Putamen (tissue), 1 donor: ENCODE data around the gene LANCL3.
"Not testable (repeated sequence)": the region's sequence is repeated elsewhere in the genome, so short reads cannot be mapped to it uniquely, and the experiment has no call there.

Experiments used
- DNase-seq: peaks from one replicate; pipeline ENCODE4 v3.0.0-alpha.2; 2016; ENCODE audit warnings: low spot score

LANCL3 gene

GRCh38 chrX:37571426-37572107, at the start of gene LANCL3:
LANCL3 (plus strand) TSS chrX:37571661; CDS start chrX:37571871, 210 bp downstream.
- not testable (repeated sequence) for DNase-seq

- not testable (repeated sequence) for DNase-seq
Measured at GRCh38 chrX:37523673-37524072, 47.8 kb upstream of the LANCL3 start.

- no peak for DNase-seq
Measured at GRCh38 chrX:37541991-37542390, 29.5 kb upstream of the LANCL3 start.

GRCh38 chrX:37542791-37543190, 28.7 kb upstream of the LANCL3 start:
- no peak for DNase-seq

- DNase-seq, result no peak
Measured at GRCh38 chrX:37543324-37543723, 28.1 kb upstream of the LANCL3 start.

- not testable (repeated sequence) for DNase-seq
Measured at GRCh38 chrX:37544531-37544930, 26.9 kb upstream of the LANCL3 start.

- no peak for DNase-seq
Measured at GRCh38 chrX:37545066-37545465, 26.4 kb upstream of the LANCL3 start.

- DNase-seq, result not testable (repeated sequence)
Measured at GRCh38 chrX:37549619-37550018, 21.8 kb upstream of the LANCL3 start.

- no peak for DNase-seq
Measured at GRCh38 chrX:37553476-37553875, 18.0 kb upstream of the LANCL3 start.

GRCh38 chrX:37565254-37565653, 6.2 kb upstream of the LANCL3 start:
- not testable (repeated sequence) for DNase-seq

- DNase-seq, result not testable (repeated sequence)
Measured at GRCh38 chrX:37570349-37570748, 1.1 kb upstream of the LANCL3 start.

GRCh38 chrX:37572108-37572587, 687 bp downstream of the LANCL3 start:
- not testable (repeated sequence) for DNase-seq

- DNase-seq, result not testable (repeated sequence)
Measured at GRCh38 chrX:37573121-37573520, 1.7 kb downstream of the LANCL3 start.

GRCh38 chrX:37578045-37578444, 6.6 kb downstream of the LANCL3 start:
- DNase-seq, result no peak

- no peak for DNase-seq
Measured at GRCh38 chrX:37580080-37580479, 8.6 kb downstream of the LANCL3 start.

GRCh38 chrX:37587337-37587736, 15.9 kb downstream of the LANCL3 start:
- not testable (repeated sequence) for DNase-seq

GRCh38 chrX:37590047-37590446, 18.6 kb downstream of the LANCL3 start:
- no peak for DNase-seq

GRCh38 chrX:37594755-37595382, 23.4 kb downstream of the LANCL3 start:
- DNase-seq, result no peak

GRCh38 chrX:37599729-37600128, 28.3 kb downstream of the LANCL3 start:
- DNase-seq, result no peak

GRCh38 chrX:37603938-37604409, 32.5 kb downstream of the LANCL3 start:
- no peak for DNase-seq

- no peak for DNase-seq
Measured at GRCh38 chrX:37607243-37607642, 35.8 kb downstream of the LANCL3 start.

- no peak for DNase-seq
Measured at GRCh38 chrX:37608156-37608555, 36.7 kb downstream of the LANCL3 start.

GRCh38 chrX:37609727-37610126, 38.3 kb downstream of the LANCL3 start:
- DNase-seq, result no peak
